NB4 (cell line): ENCODE results near the gene IL9R.

Source experiments
- CTCF ChIP-seq: IDR thresholded peaks from one replicate; pipeline ENCODE4 v1.5.1; 2012; ENCODE audit warnings: low read depth, low read length
- MYC ChIP-seq: IDR thresholded peaks from 2 replicates; pipeline ENCODE4 v1.6.1; 2011; ENCODE audit warnings: low read depth, low read length
- POLR2A ChIP-seq: IDR thresholded peaks from 2 replicates; pipeline ENCODE4 v1.6.1; 2011; ENCODE audit warnings: mild to moderate bottlenecking; ENCODE audit not compliant: insufficient read length; ENCODE audit errors: extremely low read depth

- TF ChIP-seq CTCF = no peak
- no peak for TF ChIP-seq POLR2A
- TF ChIP-seq MYC = no peak
Observed at GRCh38 chrX:155998116-155998515, 620 bp downstream of the IL9R start.
